ENCODE data around the gene WSCD2. TPM values are rescaled to one million over a fixed set of nuclear protein-coding genes. Genes with fewer than 3 reads are reported as not detected.

Gene WSCD2
- total RNA-seq, 1 experiment from 2014 or later = not detected

- no peak for DNase-seq (ENCODE audit: low read depth)
Observed at GRCh38 chr12:108127654-108128053, 1.4 kb upstream of the WSCD2 start.

GRCh38 chr12:108128221-108129016, 669 bp upstream of the WSCD2 start:
- DNase-seq (ENCODE audit: low read depth) = no peak

- DNase-seq (ENCODE audit: low read depth) = no peak
Observed at GRCh38 chr12:108131035-108131434, 1.9 kb downstream of the WSCD2 start.

GRCh38 chr12:108131657-108132126, 2.6 kb downstream of the WSCD2 start:
- no peak for DNase-seq (ENCODE audit: low read depth)

GRCh38 chr12:108133482-108133881, 4.4 kb downstream of the WSCD2 start:
- DNase-seq (ENCODE audit: low read depth) = no peak

GRCh38 chr12:108134744-108135143, 5.7 kb downstream of the WSCD2 start:
- DNase-seq (ENCODE audit: low read depth) = no peak

- DNase-seq (ENCODE audit: low read depth) = no peak
Observed at GRCh38 chr12:108135627-108136026, 6.5 kb downstream of the WSCD2 start.

GRCh38 chr12:108136697-108137096, 7.6 kb downstream of the WSCD2 start:
- no peak for DNase-seq (ENCODE audit: low read depth)

GRCh38 chr12:108139454-108139853, 10.4 kb downstream of the WSCD2 start:
- no peak for DNase-seq (ENCODE audit: low read depth)

GRCh38 chr12:108140501-108140900, 11.4 kb downstream of the WSCD2 start:
- no peak for DNase-seq (ENCODE audit: low read depth)

GRCh38 chr12:108141600-108142130, 12.6 kb downstream of the WSCD2 start:
- DNase-seq (ENCODE audit: low read depth) = no peak

GRCh38 chr12:108143144-108143543, 14.1 kb downstream of the WSCD2 start:
- no peak for DNase-seq (ENCODE audit: low read depth)

- no peak for DNase-seq (ENCODE audit: low read depth)
Observed at GRCh38 chr12:108144080-108144479, 15.0 kb downstream of the WSCD2 start.

- DNase-seq (ENCODE audit: low read depth) = no peak
Observed at GRCh38 chr12:108145011-108145410, 15.9 kb downstream of the WSCD2 start.

GRCh38 chr12:108146035-108146893, 17.2 kb downstream of the WSCD2 start:
- DNase-seq (ENCODE audit: low read depth) = no peak

GRCh38 chr12:108147279-108147678, 18.2 kb downstream of the WSCD2 start:
- DNase-seq (ENCODE audit: low read depth) = no peak

- DNase-seq (ENCODE audit: low read depth) = no peak
Observed at GRCh38 chr12:108148521-108149074, 19.5 kb downstream of the WSCD2 start.

- DNase-seq (ENCODE audit: low read depth) = no peak
Observed at GRCh38 chr12:108150436-108150835, 21.3 kb downstream of the WSCD2 start.

GRCh38 chr12:108151533-108152169, 22.6 kb downstream of the WSCD2 start:
- DNase-seq (ENCODE audit: low read depth) = no peak

- DNase-seq (ENCODE audit: low read depth) = no peak
Observed at GRCh38 chr12:108152170-108152538, 23.1 kb downstream of the WSCD2 start.

GRCh38 chr12:108156717-108157116, 27.6 kb downstream of the WSCD2 start:
- no peak for DNase-seq (ENCODE audit: low read depth)
